Endothelial cell (in vitro differentiated cells): ENCODE results near the gene FOXK1. TPM values are rescaled to one million over a fixed set of nuclear protein-coding genes. Genes with fewer than 3 reads are reported as not detected.

Experiments used
- DNase-seq: peaks from one replicate; pipeline ENCODE4 v3.0.0; 2021; ENCODE audit warnings: low spot score
- H3K27ac Mint-ChIP-seq: one replicate; pipeline ENCODE4 v1.8.0; 2021; ENCODE audit warnings: mixed read lengths, inconsistent platforms; ENCODE audit not compliant: unreplicated experiment
- H3K27me3 Mint-ChIP-seq: one replicate; pipeline ENCODE4 v1.8.0; 2021; ENCODE audit warnings: mild to moderate bottlenecking, moderate library complexity, mixed read lengths, inconsistent platforms; ENCODE audit not compliant: unreplicated experiment
- H3K36me3 Mint-ChIP-seq: one replicate; pipeline ENCODE4 v1.8.0; 2021; ENCODE audit warnings: mild to moderate bottlenecking, low read depth, mixed read lengths, inconsistent platforms; ENCODE audit not compliant: unreplicated experiment
- H3K4me1 Mint-ChIP-seq: one replicate; pipeline ENCODE4 v1.8.0; 2021; ENCODE audit warnings: mild to moderate bottlenecking, mixed read lengths, inconsistent platforms; ENCODE audit not compliant: unreplicated experiment
- H3K4me3 Mint-ChIP-seq: one replicate; pipeline ENCODE4 v1.8.0; 2021; ENCODE audit warnings: mild to moderate bottlenecking, mixed read lengths, inconsistent platforms; ENCODE audit not compliant: unreplicated experiment
- H3K9me3 Mint-ChIP-seq: one replicate; pipeline ENCODE4 v1.8.0; 2021; ENCODE audit warnings: mixed read lengths, inconsistent platforms; ENCODE audit not compliant: unreplicated experiment
- CTCF ChIP-seq: fragments of 200-600 bp; sonication (generic); IDR thresholded peaks from one replicate; pipeline ENCODE4 v1.5.0; 2021; ENCODE audit warnings: antibody characterized with exemption; ENCODE audit not compliant: unreplicated experiment
- total RNA-seq: library from RNA; stranded (reverse); fragmentation: NEBNext Ultra II Directional; extraction: Animal tissue kit (Norgen Biotek cat#: 25700); gene quantifications from one replicate; pipeline ENCODE4 v1.2.1, GENCODE V29; 2021; ENCODE audit not compliant: unreplicated experiment

FOXK1 gene
- total RNA-seq, 1 donor from 2014 or later = 73.8 TPM

GRCh38 chr7:4703532-4703931 lies 21.4 kb downstream of the FOXK1 start:
- no peak for DNase-seq
- Mint-ChIP-seq H3K36me3 (peaks cover 4% of the 10 kb centered on the region), H3K27ac (no peak overlapping the region), H3K4me3 (no peak overlapping the region), H3K27me3 (peaks cover 5% of the 10 kb centered on the region), H3K4me1 (peaks cover 57% of the 10 kb centered on the region), H3K9me3 (no peaks in the 10 kb centered on the region)
- no peak for TF ChIP-seq CTCF

- H3K9me3 Mint-ChIP-seq = no peaks in the 10 kb centered on the region
- peaks cover 63% of the 10 kb centered on the region for H3K4me1 Mint-ChIP-seq
- peak overlapping the region; percentile 99 for H3K27ac Mint-ChIP-seq
- H3K4me3 Mint-ChIP-seq = peak overlapping the region; percentile 87
- peak; percentile 49 for DNase-seq
- TF ChIP-seq CTCF = no peak
- H3K36me3 Mint-ChIP-seq = peaks cover 16% of the 10 kb centered on the region
- H3K27me3 Mint-ChIP-seq = peaks cover 8% of the 10 kb centered on the region
These were observed 24.5 kb downstream of the FOXK1 start for GRCh38 chr7:4706384-4707216.

- peak overlapping the region; percentile 99 for H3K27ac Mint-ChIP-seq
- H3K4me1 Mint-ChIP-seq = peaks cover 65% of the 10 kb centered on the region
- H3K27me3 Mint-ChIP-seq = peaks cover 8% of the 10 kb centered on the region
- TF ChIP-seq CTCF = no peak
- peaks cover 23% of the 10 kb centered on the region for H3K36me3 Mint-ChIP-seq
- no peaks in the 10 kb centered on the region for H3K9me3 Mint-ChIP-seq
- peak; percentile 38 for DNase-seq
- H3K4me3 Mint-ChIP-seq = peak overlapping the region; percentile 87
These were observed 25.2 kb downstream of the FOXK1 start for GRCh38 chr7:4707217-4707741.

- Mint-ChIP-seq H3K27me3 (peaks cover 8% of the 10 kb centered on the region), H3K36me3 (peaks cover 23% of the 10 kb centered on the region), H3K27ac (peak overlapping the region; percentile 99), H3K4me1 (peaks cover 60% of the 10 kb centered on the region), H3K9me3 (no peaks in the 10 kb centered on the region), H3K4me3 (peak overlapping the region; percentile 16)
- DNase-seq = no peak
- TF ChIP-seq CTCF = no peak
These were observed 25.9 kb downstream of the FOXK1 start for GRCh38 chr7:4707980-4708411.

- Mint-ChIP-seq H3K4me1 (peaks cover 50% of the 10 kb centered on the region), H3K4me3 (no peak overlapping the region), H3K36me3 (peaks cover 23% of the 10 kb centered on the region), H3K9me3 (no peaks in the 10 kb centered on the region), H3K27me3 (peaks cover 6% of the 10 kb centered on the region), H3K27ac (peak overlapping the region; percentile 36)
- TF ChIP-seq CTCF = peak; percentile 43
- peak; percentile 74 for DNase-seq
These were observed 27.1 kb downstream of the FOXK1 start for GRCh38 chr7:4709187-4709586.
